Activated naive CD4-positive, alpha-beta T cell treated with anti-CD3 and anti-CD28 coated beads, Interleukin-2, amount 50 U/mL, for 72 hours (primary cell): ENCODE measurements around the gene MXRA5. TPM values are rescaled to one million over a fixed set of nuclear protein-coding genes. Genes with fewer than 3 reads are reported as not detected.
"Not testable (repeated sequence)": the region's sequence is repeated elsewhere in the genome, so short reads cannot be mapped to it uniquely, and the experiment has no call there.

Source experiments
- ATAC-seq, 2 donors: fragments of 150-1000 bp; cut with Tn5 transposase; 2 replicates each; pipeline ENCODE4 v1.10.0; 2021; ENCODE audit warnings: mild to moderate bottlenecking in 2 of 2, moderate library complexity in 2 of 2
- DNase-seq, 2 donors: peaks; one replicate each; pipeline ENCODE4 v3.0.0; 2021 to 2022; ENCODE audit warnings: low spot score in 2 of 2
- H3K27ac Mint-ChIP-seq, 2 donors: one replicate each; pipeline ENCODE4 v1.8.0; 2022; ENCODE audit warnings: mild to moderate bottlenecking in 2 of 2, mixed read lengths in 2 of 2
- H3K36me3 Mint-ChIP-seq, 2 donors: one replicate each; pipeline ENCODE4 v1.8.0; 2022; ENCODE audit warnings: mixed read lengths in 2 of 2
- H3K9me3 Mint-ChIP-seq, 2 donors: one replicate each; pipeline ENCODE4 v1.8.0; 2022; ENCODE audit warnings: mixed read lengths in 2 of 2
- total RNA-seq, 2 donors: library from RNA; stranded (reverse); gene quantifications; one replicate each; pipeline ENCODE4 v1.2.3, GENCODE V29; 2022

MXRA5 gene
- total RNA-seq, 2 donors from 2014 or later, result not detected

DNA sequence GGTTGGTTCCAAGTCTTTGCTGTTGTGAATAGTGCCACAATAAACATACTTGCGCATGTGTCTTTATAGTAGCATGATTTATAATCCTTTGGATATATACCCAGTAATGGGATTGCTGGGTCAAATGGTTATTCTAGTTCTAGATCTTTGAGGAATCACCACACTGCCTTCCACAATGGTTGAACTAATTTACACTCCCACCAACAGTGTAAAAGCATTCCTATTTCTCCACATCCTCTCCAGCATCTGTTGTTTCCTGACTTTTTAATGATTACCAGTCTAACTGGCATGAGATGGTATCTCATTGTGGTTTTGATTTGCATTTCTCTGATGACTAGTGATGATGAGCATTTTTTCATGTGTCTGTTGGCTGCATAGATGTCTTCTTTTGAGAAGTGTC, 72.8 kb downstream of the MXRA5 start:
- not testable (repeated sequence) for H3K27ac Mint-ChIP-seq, H3K9me3 Mint-ChIP-seq, ATAC-seq, H3K36me3 Mint-ChIP-seq, DNase-seq

- no peaks in the 10 kb centered on the region for H3K36me3 Mint-ChIP-seq
- H3K27ac Mint-ChIP-seq, result no peak overlapping the region
- ATAC-seq (no peak), DNase-seq (no peak)
- no peaks in the 10 kb centered on the region for H3K9me3 Mint-ChIP-seq
These were observed 74.6 kb downstream of the MXRA5 start for GRCh38 chrX:3271834-3272186.

GRCh38 chrX:3271183-3271833, 75.1 kb downstream of the MXRA5 start:
- Mint-ChIP-seq H3K9me3 (no peaks in the 10 kb centered on the region), H3K27ac (no peak overlapping the region), H3K36me3 (no peaks in the 10 kb centered on the region)
- no peak for ATAC-seq
- DNase-seq, result no peak

DNA sequence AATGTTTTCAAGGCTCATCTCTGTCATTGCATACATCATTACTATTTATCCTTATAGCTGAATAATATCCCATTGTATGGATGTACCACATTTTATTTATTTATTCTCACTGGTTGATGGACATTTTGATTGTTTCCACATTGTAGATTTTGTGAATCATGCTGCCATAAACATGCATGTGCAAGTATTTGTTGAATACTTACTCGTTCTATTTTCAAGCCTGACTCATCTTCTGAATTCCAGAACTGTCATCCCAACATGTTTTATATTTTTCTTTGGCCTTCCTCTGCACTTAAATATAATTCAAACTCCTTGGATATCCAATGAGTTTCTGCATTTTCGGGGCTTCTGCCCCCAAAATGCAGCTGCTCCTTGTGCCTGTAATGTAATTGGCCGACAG, 77.6 kb downstream of the MXRA5 start:
- DNase-seq, result no peak
- H3K36me3 Mint-ChIP-seq, result peaks cover 0 to 4% of the 10 kb centered on the region in 2 donors
- ATAC-seq, result no peak
- H3K9me3 Mint-ChIP-seq, result peaks cover 2% of the 10 kb centered on the region in 2 donors
- H3K27ac Mint-ChIP-seq, result no peak overlapping the region

DNA sequence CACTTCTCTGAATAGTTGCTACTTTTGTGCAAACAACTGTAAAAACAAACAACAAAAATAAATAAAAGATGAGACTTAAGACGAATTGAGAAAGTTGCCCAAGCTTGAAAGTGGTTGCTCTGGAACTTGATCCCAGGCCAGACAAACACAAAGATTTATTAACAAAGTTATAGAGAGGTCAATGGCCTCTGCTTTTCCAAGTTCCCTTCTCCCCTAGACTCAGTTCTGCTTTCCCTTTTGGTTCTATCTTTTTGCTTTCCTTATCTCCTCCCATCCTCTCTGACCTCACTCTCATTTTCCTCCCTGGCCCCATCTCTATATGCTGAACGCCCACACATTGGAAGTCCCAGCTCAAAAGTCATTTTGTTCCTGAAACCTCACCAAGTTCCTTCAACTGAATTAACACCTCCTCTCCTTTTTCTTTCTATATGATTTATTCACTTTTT, 82.7 kb downstream of the MXRA5 start:
- Mint-ChIP-seq H3K9me3 (peaks cover 5 to 8% of the 10 kb centered on the region in 2 donors), H3K36me3 (peaks cover 0 to 4% of the 10 kb centered on the region in 2 donors), H3K27ac (no peak overlapping the region)
- ATAC-seq (no peak), DNase-seq (no peak)

DNA sequence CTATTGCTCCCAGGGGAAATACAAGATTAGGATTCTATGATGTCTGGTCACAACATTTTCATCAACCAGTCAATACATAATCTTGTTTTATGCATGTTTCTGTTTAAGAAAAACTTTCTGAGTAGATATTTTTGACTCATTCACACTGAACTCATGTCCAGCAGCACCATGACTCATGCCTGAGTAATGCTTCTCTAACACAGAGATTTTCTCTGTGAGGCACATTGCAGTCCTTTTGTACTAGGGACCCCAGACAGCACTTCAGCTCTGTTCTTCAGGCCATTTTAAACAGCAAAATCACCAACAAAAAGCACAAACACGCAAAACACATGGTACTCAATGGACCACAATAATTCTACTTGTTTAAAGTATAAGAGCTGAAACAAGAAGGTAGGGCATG, 83.6 kb downstream of the MXRA5 start:
- Mint-ChIP-seq H3K9me3 (peaks cover 5 to 8% of the 10 kb centered on the region in 2 donors), H3K36me3 (peaks cover 0 to 4% of the 10 kb centered on the region in 2 donors), H3K27ac (no peak overlapping the region)
- ATAC-seq (no peak), DNase-seq (no peak)
